Large intestine (tissue), 3 donors: ENCODE results near the gene FAM78B. TPM values are rescaled to one million over a fixed set of nuclear protein-coding genes. Genes with fewer than 3 reads are reported as not detected.
A peak's percentile ranks its signal among the peaks of the same experiment; 100 is the strongest.

ENCODE experiments used
- DNase-seq, 2 donors: peaks; one replicate each; pipeline versions ENCODE4 v3.0.0 to v3.0.0-alpha.2; 2013
- H3K27ac ChIP-seq: one replicate; pipeline ENCODE4 v1.5.1; 2013; ENCODE audit warnings: low read length
- H3K27me3 ChIP-seq: 2 replicates; pipeline ENCODE4 v1.6.1; 2013; ENCODE audit warnings: low read length; ENCODE audit not compliant: control insufficient read depth, insufficient read depth
- H3K36me3 ChIP-seq: 2 replicates; pipeline ENCODE4 v1.6.1; 2013; ENCODE audit warnings: low read length; ENCODE audit not compliant: control insufficient read depth, insufficient read depth
- H3K4me1 ChIP-seq: one replicate; pipeline ENCODE4 v1.6.1; 2013; ENCODE audit warnings: low read length; ENCODE audit not compliant: control insufficient read depth, insufficient read depth
- H3K4me3 ChIP-seq: one replicate; pipeline ENCODE4 v1.5.1; 2013; ENCODE audit warnings: low read length
- H3K9me3 ChIP-seq: one replicate; pipeline ENCODE4 v1.6.1; 2013; ENCODE audit warnings: mild to moderate bottlenecking, low read depth, low read length, moderate library complexity; ENCODE audit not compliant: control insufficient read depth
- WGBS: methylation state at CpG from one replicate; pipeline ENCODE4 v1.1.5; 2013; ENCODE audit warnings: low lambda C conversion rate; ENCODE audit not compliant: insufficient coverage; 5-methylcytosine and 5-hydroxymethylcytosine counted together
- polyA plus RNA-seq: library from polyadenylated mRNA; unstranded; fragments of 120-200 nt; gene quantifications from one replicate; pipeline ENCODE4 v1.2.1, GENCODE V29; 2013

The FAM78B gene
- polyA plus RNA-seq, 1 donor: 3.5 TPM

- H3K4me3 ChIP-seq: no peak overlapping the region
- DNase-seq: no peak
- no CpG with 5 or more reads among the region's 50 CpGs for WGBS
- H3K9me3 ChIP-seq: no peaks in the 10 kb centered on the region
- peaks cover 15% of the 10 kb centered on the region for H3K4me1 ChIP-seq
- no peak overlapping the region for H3K27ac ChIP-seq
- peaks cover 43% of the 10 kb centered on the region for H3K27me3 ChIP-seq
- no peaks in the 10 kb centered on the region for H3K36me3 ChIP-seq
These were observed 488 bp downstream of the FAM78B start for GRCh38 chr1:166166329-166166697.

- Histone ChIP-seq H3K36me3 (no peaks in the 10 kb centered on the region), H3K4me1 (peaks cover 15% of the 10 kb centered on the region), H3K9me3 (no peaks in the 10 kb centered on the region), H3K4me3 (peak overlapping the region; percentile 31), H3K27ac (no peak overlapping the region), H3K27me3 (peaks cover 47% of the 10 kb centered on the region)
- WGBS: 0% methylated on average over 1 of the region's 61 CpGs
- peak in 1 of 2 donors; percentile 67 for DNase-seq
These were observed 1.0 kb downstream of the FAM78B start for GRCh38 chr1:166165661-166166328.

GRCh38 chr1:166164995-166165660 lies 1.7 kb downstream of the FAM78B start:
- H3K27me3 ChIP-seq: peaks cover 47% of the 10 kb centered on the region
- no CpG with 5 or more reads among the region's 56 CpGs for WGBS
- peaks cover 15% of the 10 kb centered on the region for H3K4me1 ChIP-seq
- peak in 1 of 2 donors; percentile 69 for DNase-seq
- no peaks in the 10 kb centered on the region for H3K9me3 ChIP-seq
- H3K4me3 ChIP-seq: peak overlapping the region; percentile 31
- H3K27ac ChIP-seq: no peak overlapping the region
- no peaks in the 10 kb centered on the region for H3K36me3 ChIP-seq

- no peaks in the 10 kb centered on the region for H3K9me3 ChIP-seq
- peaks cover 51% of the 10 kb centered on the region for H3K27me3 ChIP-seq
- H3K36me3 ChIP-seq: no peaks in the 10 kb centered on the region
- peaks cover 15% of the 10 kb centered on the region for H3K4me1 ChIP-seq
- H3K4me3 ChIP-seq: no peak overlapping the region
- no peak for DNase-seq
- WGBS: 100% methylated on average over 1 of the region's 5 CpGs
- no peak overlapping the region for H3K27ac ChIP-seq
These were observed 2.2 kb downstream of the FAM78B start for GRCh38 chr1:166164646-166164994.

- no peak overlapping the region for H3K27ac ChIP-seq
- no peaks in the 10 kb centered on the region for H3K4me1 ChIP-seq
- no CpG with 5 or more reads among the region's 1 CpG for WGBS
- DNase-seq: no peak
- H3K27me3 ChIP-seq: peaks cover 35% of the 10 kb centered on the region
- no peaks in the 10 kb centered on the region for H3K9me3 ChIP-seq
- H3K36me3 ChIP-seq: no peaks in the 10 kb centered on the region
- no peak overlapping the region for H3K4me3 ChIP-seq
These were observed 7.1 kb downstream of the FAM78B start for GRCh38 chr1:166159656-166160055.

- Histone ChIP-seq H3K36me3 (no peaks in the 10 kb centered on the region), H3K27me3 (peaks cover 9% of the 10 kb centered on the region), H3K9me3 (no peaks in the 10 kb centered on the region), H3K27ac (no peak overlapping the region), H3K4me3 (no peak overlapping the region), H3K4me1 (no peaks in the 10 kb centered on the region)
- DNase-seq: no peak
- WGBS: no CpG with 5 or more reads among the region's 3 CpGs
These were observed 10.1 kb downstream of the FAM78B start for GRCh38 chr1:166156674-166157073.

GRCh38 chr1:166155108-166155507 lies 11.7 kb downstream of the FAM78B start:
- Histone ChIP-seq H3K27ac (no peak overlapping the region), H3K36me3 (no peaks in the 10 kb centered on the region), H3K9me3 (no peaks in the 10 kb centered on the region), H3K4me1 (no peaks in the 10 kb centered on the region), H3K27me3 (peaks cover 4% of the 10 kb centered on the region), H3K4me3 (no peak overlapping the region)
- WGBS: 83% methylated on average over 1 of the region's 5 CpGs
- no peak for DNase-seq

GRCh38 chr1:166153525-166154314 lies 13.1 kb downstream of the FAM78B start:
- Histone ChIP-seq H3K27me3 (no peaks in the 10 kb centered on the region), H3K9me3 (no peaks in the 10 kb centered on the region), H3K36me3 (no peaks in the 10 kb centered on the region), H3K4me3 (no peak overlapping the region), H3K27ac (no peak overlapping the region), H3K4me1 (no peaks in the 10 kb centered on the region)
- WGBS: no CpG with 5 or more reads among the region's 5 CpGs
- no peak for DNase-seq

GRCh38 chr1:166152978-166153377 lies 13.8 kb downstream of the FAM78B start:
- no peak overlapping the region for H3K4me3 ChIP-seq
- no peaks in the 10 kb centered on the region for H3K27me3 ChIP-seq
- no peak overlapping the region for H3K27ac ChIP-seq
- H3K9me3 ChIP-seq: no peaks in the 10 kb centered on the region
- H3K36me3 ChIP-seq: no peaks in the 10 kb centered on the region
- no CpG with 5 or more reads among the region's 2 CpGs for WGBS
- H3K4me1 ChIP-seq: no peaks in the 10 kb centered on the region
- no peak for DNase-seq

GRCh38 chr1:166151804-166152203 lies 15.0 kb downstream of the FAM78B start:
- Histone ChIP-seq H3K4me3 (no peak overlapping the region), H3K27me3 (no peaks in the 10 kb centered on the region), H3K27ac (no peak overlapping the region), H3K4me1 (no peaks in the 10 kb centered on the region), H3K9me3 (no peaks in the 10 kb centered on the region), H3K36me3 (no peaks in the 10 kb centered on the region)
- DNase-seq: no peak
- WGBS: 100% methylated on average over 2 of the region's 5 CpGs
